GM19468 (cell line): ENCODE results near the gene EPS8.

Experiments
- ATAC-seq: cut with Tn5 transposase; IDR thresholded peaks from one replicate; pipeline ENCODE4 v1.9.1; 2021; ENCODE audit warnings: mild to moderate bottlenecking, moderate library complexity, moderate number of reproducible peaks; ENCODE audit not compliant: unreplicated experiment; ENCODE audit errors: extremely low read depth

Gene EPS8

GRCh38 chr12:15590180-15590826 is 198.9 kb downstream of the EPS8 start:
- ATAC-seq, result no peak

- ATAC-seq, result no peak
These were observed 199.7 kb downstream of the EPS8 start for GRCh38 chr12:15589328-15590032.

GRCh38 chr12:15584366-15585041 is 204.7 kb downstream of the EPS8 start:
- no peak for ATAC-seq

DNA sequence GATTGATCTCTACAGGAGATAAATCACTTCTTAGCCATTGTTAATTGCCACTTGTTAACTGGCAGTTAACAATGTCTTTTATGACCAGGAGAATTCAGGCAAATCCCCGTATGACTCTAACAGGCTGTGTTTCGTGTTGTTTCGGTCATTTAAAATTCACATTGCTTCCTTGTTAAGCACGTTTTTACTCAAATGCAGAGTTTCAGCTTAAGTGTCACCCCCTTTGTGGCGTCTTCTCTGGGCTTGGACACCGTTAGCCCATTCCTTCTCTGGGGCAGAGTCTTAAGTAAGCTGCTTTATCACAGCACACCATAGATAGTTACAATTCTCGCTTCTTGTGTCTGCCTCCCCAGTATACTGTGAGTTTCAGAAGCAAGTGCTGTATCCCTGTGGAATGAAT is 205.4 kb downstream of the EPS8 start:
- no peak for ATAC-seq

DNA sequence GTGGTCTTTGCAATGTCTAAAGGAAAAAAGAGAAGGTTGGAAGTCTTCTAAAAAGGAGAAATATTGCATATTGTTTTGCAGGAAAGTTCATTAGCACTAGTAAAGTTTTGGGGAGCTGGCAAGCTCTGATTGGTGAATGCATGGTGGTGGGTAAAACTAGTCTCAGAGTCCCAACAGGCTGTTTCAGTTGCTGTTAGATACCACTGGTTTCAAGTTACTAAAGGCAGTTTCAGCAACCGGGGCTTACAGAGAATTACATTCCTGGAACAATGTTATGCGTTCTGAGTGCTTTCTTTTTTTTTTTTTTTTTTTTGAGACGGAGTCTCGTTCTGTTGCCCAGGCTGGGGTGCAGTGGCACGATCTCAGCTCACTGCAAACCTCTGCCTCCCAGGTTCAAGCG is 208.2 kb downstream of the EPS8 start:
- ATAC-seq, result no peak

DNA sequence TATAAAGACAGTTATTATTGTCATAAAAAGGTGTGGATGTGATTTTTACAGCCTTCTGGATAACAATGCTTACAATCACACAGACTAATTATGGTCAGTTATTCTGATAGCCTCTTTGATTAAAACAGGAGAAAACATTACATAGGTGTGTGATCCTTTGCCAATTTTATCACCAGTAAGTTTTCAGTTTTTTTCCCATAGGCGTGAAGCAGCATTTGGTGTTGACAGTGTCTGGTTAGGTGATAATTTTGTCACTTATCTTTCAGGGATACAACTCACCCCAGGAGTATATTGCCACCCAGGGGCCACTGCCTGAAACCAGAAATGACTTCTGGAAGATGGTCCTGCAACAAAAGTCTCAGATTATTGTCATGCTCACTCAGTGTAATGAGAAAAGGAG is 208.8 kb downstream of the EPS8 start:
- no peak for ATAC-seq

GRCh38 chr12:15575671-15576541 is 213.3 kb downstream of the EPS8 start:
- ATAC-seq, result no peak

- ATAC-seq, result no peak
These were observed 214.8 kb downstream of the EPS8 start for GRCh38 chr12:15574353-15574752.
